WTC11 (cell line): ENCODE measurements around the gene UTP3. TPM values are rescaled to one million over a fixed set of nuclear protein-coding genes. Genes with fewer than 3 reads are reported as not detected.

Source experiments
- ATAC-seq: fragments of 200-7000 bp; cut with Tn5 transposase; 2 replicates; pipeline ENCODE4 v1.10.0; 2021; ENCODE audit warnings: mild to moderate bottlenecking, moderate library complexity
- CTCF ChIA-PET: fragments of 300-600 bp; sonication (Branson Sonifier 250); formaldehyde crosslinking; loops from one replicate; lab custom pipeline; 2021; ENCODE audit warnings: antibody characterized with exemption; lab: Charles Lee
- POLR2A ChIA-PET: fragments of 350-600 bp; sonication (Branson Sonifier 250); formaldehyde crosslinking; loops from one replicate; lab custom pipeline; 2021; ENCODE audit warnings: antibody characterized with exemption; lab: Charles Lee
- DNase-seq: peaks from one replicate; pipeline ENCODE4 v3.0.0; 2021; ENCODE audit warnings: low spot score
- H3K27ac Mint-ChIP-seq: 2 replicates; pipeline ENCODE4 v1.8.0; 2021; ENCODE audit warnings: mixed read lengths
- H3K27me3 Mint-ChIP-seq: 2 replicates; pipeline ENCODE4 v1.8.0; 2021; ENCODE audit warnings: low read depth, mild to moderate bottlenecking, moderate library complexity, mixed read lengths
- H3K36me3 Mint-ChIP-seq: 2 replicates; pipeline ENCODE4 v1.8.0; 2021; ENCODE audit warnings: mixed read lengths
- H3K4me1 Mint-ChIP-seq: 2 replicates; pipeline ENCODE4 v1.8.0; 2022; ENCODE audit warnings: mixed read lengths
- H3K4me3 Mint-ChIP-seq: 2 replicates; pipeline ENCODE4 v1.8.0; 2021; ENCODE audit warnings: mild to moderate bottlenecking, moderate library complexity, mixed read lengths
- H3K9me3 Mint-ChIP-seq: 2 replicates; pipeline ENCODE4 v1.8.0; 2021; ENCODE audit warnings: mixed read lengths
- CREM ChIP-seq: sonication (generic); formaldehyde crosslinking; IDR thresholded peaks from 2 replicates; pipeline ENCODE4 v1.8.1; 2022; ENCODE audit warnings: mild to moderate bottlenecking, missing genetic modification reagents, moderate library complexity
- GRHL2 ChIP-seq: fragments of 250-450 bp; sonication (Bioruptor Pico); IDR thresholded peaks from 2 replicates; pipeline ENCODE4 v1.8.0; 2022; ENCODE audit warnings: mild to moderate bottlenecking, moderate library complexity; ENCODE audit not compliant: insufficient replicate concordance, severe bottlenecking
- HMGA2 ChIP-seq: fragments of 250-450 bp; sonication (Bioruptor Pico); IDR thresholded peaks from 2 replicates; pipeline ENCODE4 v1.4.0; 2021; ENCODE audit warnings: mild to moderate bottlenecking, moderate library complexity
- KAT7 ChIP-seq: sonication (generic); formaldehyde crosslinking; IDR thresholded peaks from 2 replicates; pipeline ENCODE4 v1.8.1; 2023; ENCODE audit warnings: missing genetic modification reagents, mild to moderate bottlenecking, borderline replicate concordance
- MXD4 ChIP-seq: fragments of 250-450 bp; sonication (Bioruptor Pico); IDR thresholded peaks from 2 replicates; pipeline ENCODE4 v1.8.0; 2021; ENCODE audit warnings: mild to moderate bottlenecking, moderate library complexity, borderline replicate concordance
- MYBL2 ChIP-seq: sonication (generic); formaldehyde crosslinking; IDR thresholded peaks from 2 replicates; pipeline ENCODE4 v1.8.1; 2023; ENCODE audit warnings: mild to moderate bottlenecking, moderate library complexity, missing genetic modification reagents
- RORB ChIP-seq: fragments of 250-450 bp; sonication (Bioruptor Pico); IDR thresholded peaks from 2 replicates; pipeline ENCODE4 v1.9.0; 2021; ENCODE audit warnings: mild to moderate bottlenecking
- SOX15 ChIP-seq: fragments of 250-450 bp; sonication (Bioruptor Pico); IDR thresholded peaks from 2 replicates; pipeline ENCODE4 v1.9.0; 2021; ENCODE audit warnings: mild to moderate bottlenecking
- SP1 ChIP-seq: sonication (generic); formaldehyde crosslinking; conservative IDR thresholded peaks from 2 replicates; pipeline ENCODE4 v1.8.1; 2022; ENCODE audit warnings: missing genetic modification reagents
- TEAD4 ChIP-seq: sonication (generic); formaldehyde crosslinking; IDR thresholded peaks from 2 replicates; pipeline ENCODE4 v1.8.0; 2022; ENCODE audit warnings: mild to moderate bottlenecking, missing genetic modification reagents
- ZNF138 ChIP-seq: sonication (generic); formaldehyde crosslinking; conservative IDR thresholded peaks from 2 replicates; pipeline ENCODE4 v1.8.1; 2022; ENCODE audit warnings: mild to moderate bottlenecking, moderate library complexity, missing genetic modification reagents
- ZNF232 ChIP-seq: sonication (generic); formaldehyde crosslinking; IDR thresholded peaks from 2 replicates; pipeline ENCODE4 v1.8.0; 2022; ENCODE audit warnings: mild to moderate bottlenecking, missing genetic modification reagents
- total RNA-seq: library from RNA; stranded (reverse); gene quantifications from 3 replicates; pipeline ENCODE4 v1.2.3, GENCODE V29; 2021
- TF ChIP-seq, protein P1 (sequence below): sonication (generic); formaldehyde crosslinking; IDR thresholded peaks from 2 replicates; pipeline ENCODE4 v1.8.1; 2022; ENCODE audit warnings: mild to moderate bottlenecking, missing genetic modification reagents, moderate library complexity, borderline replicate concordance
- TF ChIP-seq, protein P2 (sequence below): sonication (generic); formaldehyde crosslinking; IDR thresholded peaks from 2 replicates; pipeline ENCODE4 v1.8.1; 2023; ENCODE audit warnings: mild to moderate bottlenecking, missing genetic modification reagents, moderate library complexity
- TF ChIP-seq, protein P3 (sequence below): sonication (generic); formaldehyde crosslinking; IDR thresholded peaks from 2 replicates; pipeline ENCODE4 v1.8.0; 2022; ENCODE audit warnings: mild to moderate bottlenecking, missing genetic modification reagents
- TF ChIP-seq, protein P4 (sequence below): sonication (generic); formaldehyde crosslinking; IDR thresholded peaks from 2 replicates; pipeline ENCODE4 v1.8.1; 2023; ENCODE audit warnings: mild to moderate bottlenecking, missing genetic modification reagents, moderate library complexity
- TF ChIP-seq, protein P5 (sequence below): fragments of 250-450 bp; sonication (Bioruptor Pico); IDR thresholded peaks from 2 replicates; pipeline ENCODE4 v1.9.0; 2021; ENCODE audit warnings: mild to moderate bottlenecking
- TF ChIP-seq, protein P6 (sequence below): sonication (generic); formaldehyde crosslinking; IDR thresholded peaks from 2 replicates; pipeline ENCODE4 v1.8.0; 2023; ENCODE audit warnings: mild to moderate bottlenecking, missing genetic modification reagents
- TF ChIP-seq, protein P7 (sequence below): sonication (generic); formaldehyde crosslinking; IDR thresholded peaks from 2 replicates; pipeline ENCODE4 v1.8.1; 2023; ENCODE audit warnings: mild to moderate bottlenecking, missing genetic modification reagents
- TF ChIP-seq, protein P8 (sequence below): sonication (generic); formaldehyde crosslinking; conservative IDR thresholded peaks from 2 replicates; pipeline ENCODE4 v1.8.1; 2022; ENCODE audit warnings: mild to moderate bottlenecking, missing genetic modification reagents
- TF ChIP-seq, protein P9 (sequence below): sonication (generic); formaldehyde crosslinking; IDR thresholded peaks from 2 replicates; pipeline ENCODE4 v1.8.0; 2022; ENCODE audit warnings: mild to moderate bottlenecking, missing genetic modification reagents

The UTP3 gene
- total RNA-seq, 1 experiment from 2014 or later: 45.5 TPM

DNA sequence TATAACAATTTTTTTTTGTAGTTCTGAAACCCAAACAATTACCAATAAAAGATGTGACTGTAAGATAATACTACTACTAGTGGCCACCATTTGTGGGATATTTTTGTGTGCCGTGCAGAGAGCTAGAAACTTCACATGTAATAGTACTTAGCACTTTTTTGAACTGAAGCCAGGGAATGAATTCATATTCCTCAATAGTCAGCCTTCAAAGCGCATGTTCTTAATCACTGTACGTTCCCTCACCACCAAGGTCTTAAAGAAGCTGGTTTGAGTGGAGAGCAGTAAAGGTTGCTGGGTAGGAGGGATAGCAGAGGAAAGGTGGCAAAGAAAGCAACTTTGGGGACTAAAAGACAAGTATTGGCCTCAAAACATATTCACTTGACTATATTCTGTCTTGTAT, 23.8 kb downstream of the UTP3 start:
- Mint-ChIP-seq H3K27ac (no peak overlapping the region; the same call in 1 of the 2 replicates), H3K27me3 (no peaks in the 10 kb centered on the region), H3K4me3 (no peak overlapping the region), H3K9me3 (no peaks in the 10 kb centered on the region), H3K36me3 (no peaks in the 10 kb centered on the region), H3K4me1 (peaks cover 42% of the 10 kb centered on the region)
- POLR2A ChIA-PET: no interaction called here
- TF ChIP-seq RORB (CRISPR knock-in tag): no peak
- no peak for TF ChIP-seq ZNF232 (CRISPR knock-in tag)
- TF ChIP-seq, protein P1, sequence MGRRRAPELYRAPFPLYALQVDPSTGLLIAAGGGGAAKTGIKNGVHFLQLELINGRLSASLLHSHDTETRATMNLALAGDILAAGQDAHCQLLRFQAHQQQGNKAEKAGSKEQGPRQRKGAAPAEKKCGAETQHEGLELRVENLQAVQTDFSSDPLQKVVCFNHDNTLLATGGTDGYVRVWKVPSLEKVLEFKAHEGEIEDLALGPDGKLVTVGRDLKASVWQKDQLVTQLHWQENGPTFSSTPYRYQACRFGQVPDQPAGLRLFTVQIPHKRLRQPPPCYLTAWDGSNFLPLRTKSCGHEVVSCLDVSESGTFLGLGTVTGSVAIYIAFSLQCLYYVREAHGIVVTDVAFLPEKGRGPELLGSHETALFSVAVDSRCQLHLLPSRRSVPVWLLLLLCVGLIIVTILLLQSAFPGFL: no peak
- TF ChIP-seq, protein P2, sequence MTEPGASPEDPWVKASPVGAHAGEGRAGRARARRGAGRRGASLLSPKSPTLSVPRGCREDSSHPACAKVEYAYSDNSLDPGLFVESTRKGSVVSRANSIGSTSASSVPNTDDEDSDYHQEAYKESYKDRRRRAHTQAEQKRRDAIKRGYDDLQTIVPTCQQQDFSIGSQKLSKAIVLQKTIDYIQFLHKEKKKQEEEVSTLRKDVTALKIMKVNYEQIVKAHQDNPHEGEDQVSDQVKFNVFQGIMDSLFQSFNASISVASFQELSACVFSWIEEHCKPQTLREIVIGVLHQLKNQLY (CRISPR knock-in tag): no peak
- TF ChIP-seq, protein P3, sequence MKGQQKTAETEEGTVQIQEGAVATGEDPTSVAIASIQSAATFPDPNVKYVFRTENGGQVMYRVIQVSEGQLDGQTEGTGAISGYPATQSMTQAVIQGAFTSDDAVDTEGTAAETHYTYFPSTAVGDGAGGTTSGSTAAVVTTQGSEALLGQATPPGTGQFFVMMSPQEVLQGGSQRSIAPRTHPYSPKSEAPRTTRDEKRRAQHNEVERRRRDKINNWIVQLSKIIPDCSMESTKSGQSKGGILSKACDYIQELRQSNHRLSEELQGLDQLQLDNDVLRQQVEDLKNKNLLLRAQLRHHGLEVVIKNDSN (CRISPR knock-in tag): no peak
- TF ChIP-seq SOX15 (CRISPR knock-in tag): no peak
- no peak for DNase-seq
- ATAC-seq: no peak
- CTCF ChIA-PET: no interaction called here

DNA sequence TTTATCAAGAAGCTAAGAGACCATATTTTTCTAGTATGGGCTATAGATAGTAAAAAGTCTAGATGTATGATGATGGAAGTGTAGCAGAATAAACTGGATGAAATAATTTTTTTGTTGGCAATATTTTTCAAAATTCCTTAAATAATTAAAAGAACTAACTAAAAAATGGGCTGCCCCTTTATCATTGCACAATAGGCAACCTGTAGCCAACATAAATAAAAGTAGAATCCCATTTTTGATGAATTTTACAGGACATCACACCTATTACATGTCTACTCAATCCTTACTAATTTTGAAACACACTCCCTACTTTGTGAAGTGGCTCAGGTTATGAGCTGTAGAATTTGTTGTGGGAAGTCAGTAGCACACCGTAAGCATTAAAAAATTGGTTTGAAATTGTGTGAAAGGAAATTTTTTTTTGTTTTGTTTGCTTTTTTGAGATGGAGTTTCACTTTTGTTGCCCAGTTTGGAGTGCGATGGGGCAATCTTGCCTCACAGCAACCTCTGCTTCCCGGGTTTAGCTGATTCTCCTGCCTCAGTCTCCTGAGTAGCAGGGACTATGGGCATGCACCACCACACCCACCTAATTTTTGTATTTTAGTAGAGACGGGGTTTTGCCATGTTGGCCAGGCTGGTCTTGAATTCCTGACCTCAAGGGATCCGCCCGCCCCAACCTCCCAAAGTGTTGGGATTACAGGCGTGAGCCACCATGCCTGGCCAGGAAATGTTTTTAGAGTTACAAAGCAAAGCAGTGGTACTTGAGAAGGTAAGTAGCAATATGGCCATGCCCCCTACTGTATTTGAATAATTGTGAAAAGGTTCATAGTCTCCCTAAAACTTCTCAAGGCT, 24.5 kb downstream of the UTP3 start:
- Mint-ChIP-seq H3K27me3 (no peaks in the 10 kb centered on the region), H3K36me3 (no peaks in the 10 kb centered on the region), H3K9me3 (no peaks in the 10 kb centered on the region)
- TF ChIP-seq, protein P4, sequence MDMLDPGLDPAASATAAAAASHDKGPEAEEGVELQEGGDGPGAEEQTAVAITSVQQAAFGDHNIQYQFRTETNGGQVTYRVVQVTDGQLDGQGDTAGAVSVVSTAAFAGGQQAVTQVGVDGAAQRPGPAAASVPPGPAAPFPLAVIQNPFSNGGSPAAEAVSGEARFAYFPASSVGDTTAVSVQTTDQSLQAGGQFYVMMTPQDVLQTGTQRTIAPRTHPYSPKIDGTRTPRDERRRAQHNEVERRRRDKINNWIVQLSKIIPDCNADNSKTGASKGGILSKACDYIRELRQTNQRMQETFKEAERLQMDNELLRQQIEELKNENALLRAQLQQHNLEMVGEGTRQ: no peak
- TF ChIP-seq CREM (CRISPR knock-in tag) (no peak), MYBL2 (CRISPR knock-in tag) (no peak), TEAD4 (CRISPR knock-in tag) (no peak), ZNF138 (CRISPR knock-in tag) (no peak), MXD4 (no peak), SP1 (CRISPR knock-in tag) (no peak), SOX15 (CRISPR knock-in tag) (no peak), KAT7 (CRISPR knock-in tag) (no peak), HMGA2 (CRISPR knock-in tag) (no peak), GRHL2 (CRISPR knock-in tag) (no peak)
- TF ChIP-seq, protein P5, sequence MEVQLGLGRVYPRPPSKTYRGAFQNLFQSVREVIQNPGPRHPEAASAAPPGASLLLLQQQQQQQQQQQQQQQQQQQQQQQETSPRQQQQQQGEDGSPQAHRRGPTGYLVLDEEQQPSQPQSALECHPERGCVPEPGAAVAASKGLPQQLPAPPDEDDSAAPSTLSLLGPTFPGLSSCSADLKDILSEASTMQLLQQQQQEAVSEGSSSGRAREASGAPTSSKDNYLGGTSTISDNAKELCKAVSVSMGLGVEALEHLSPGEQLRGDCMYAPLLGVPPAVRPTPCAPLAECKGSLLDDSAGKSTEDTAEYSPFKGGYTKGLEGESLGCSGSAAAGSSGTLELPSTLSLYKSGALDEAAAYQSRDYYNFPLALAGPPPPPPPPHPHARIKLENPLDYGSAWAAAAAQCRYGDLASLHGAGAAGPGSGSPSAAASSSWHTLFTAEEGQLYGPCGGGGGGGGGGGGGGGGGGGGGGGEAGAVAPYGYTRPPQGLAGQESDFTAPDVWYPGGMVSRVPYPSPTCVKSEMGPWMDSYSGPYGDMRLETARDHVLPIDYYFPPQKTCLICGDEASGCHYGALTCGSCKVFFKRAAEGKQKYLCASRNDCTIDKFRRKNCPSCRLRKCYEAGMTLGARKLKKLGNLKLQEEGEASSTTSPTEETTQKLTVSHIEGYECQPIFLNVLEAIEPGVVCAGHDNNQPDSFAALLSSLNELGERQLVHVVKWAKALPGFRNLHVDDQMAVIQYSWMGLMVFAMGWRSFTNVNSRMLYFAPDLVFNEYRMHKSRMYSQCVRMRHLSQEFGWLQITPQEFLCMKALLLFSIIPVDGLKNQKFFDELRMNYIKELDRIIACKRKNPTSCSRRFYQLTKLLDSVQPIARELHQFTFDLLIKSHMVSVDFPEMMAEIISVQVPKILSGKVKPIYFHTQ (CRISPR knock-in tag): no peak
- TF ChIP-seq, protein P6, sequence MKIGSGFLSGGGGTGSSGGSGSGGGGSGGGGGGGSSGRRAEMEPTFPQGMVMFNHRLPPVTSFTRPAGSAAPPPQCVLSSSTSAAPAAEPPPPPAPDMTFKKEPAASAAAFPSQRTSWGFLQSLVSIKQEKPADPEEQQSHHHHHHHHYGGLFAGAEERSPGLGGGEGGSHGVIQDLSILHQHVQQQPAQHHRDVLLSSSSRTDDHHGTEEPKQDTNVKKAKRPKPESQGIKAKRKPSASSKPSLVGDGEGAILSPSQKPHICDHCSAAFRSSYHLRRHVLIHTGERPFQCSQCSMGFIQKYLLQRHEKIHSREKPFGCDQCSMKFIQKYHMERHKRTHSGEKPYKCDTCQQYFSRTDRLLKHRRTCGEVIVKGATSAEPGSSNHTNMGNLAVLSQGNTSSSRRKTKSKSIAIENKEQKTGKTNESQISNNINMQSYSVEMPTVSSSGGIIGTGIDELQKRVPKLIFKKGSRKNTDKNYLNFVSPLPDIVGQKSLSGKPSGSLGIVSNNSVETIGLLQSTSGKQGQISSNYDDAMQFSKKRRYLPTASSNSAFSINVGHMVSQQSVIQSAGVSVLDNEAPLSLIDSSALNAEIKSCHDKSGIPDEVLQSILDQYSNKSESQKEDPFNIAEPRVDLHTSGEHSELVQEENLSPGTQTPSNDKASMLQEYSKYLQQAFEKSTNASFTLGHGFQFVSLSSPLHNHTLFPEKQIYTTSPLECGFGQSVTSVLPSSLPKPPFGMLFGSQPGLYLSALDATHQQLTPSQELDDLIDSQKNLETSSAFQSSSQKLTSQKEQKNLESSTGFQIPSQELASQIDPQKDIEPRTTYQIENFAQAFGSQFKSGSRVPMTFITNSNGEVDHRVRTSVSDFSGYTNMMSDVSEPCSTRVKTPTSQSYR (CRISPR knock-in tag): no peak
- TF ChIP-seq, protein P7, sequence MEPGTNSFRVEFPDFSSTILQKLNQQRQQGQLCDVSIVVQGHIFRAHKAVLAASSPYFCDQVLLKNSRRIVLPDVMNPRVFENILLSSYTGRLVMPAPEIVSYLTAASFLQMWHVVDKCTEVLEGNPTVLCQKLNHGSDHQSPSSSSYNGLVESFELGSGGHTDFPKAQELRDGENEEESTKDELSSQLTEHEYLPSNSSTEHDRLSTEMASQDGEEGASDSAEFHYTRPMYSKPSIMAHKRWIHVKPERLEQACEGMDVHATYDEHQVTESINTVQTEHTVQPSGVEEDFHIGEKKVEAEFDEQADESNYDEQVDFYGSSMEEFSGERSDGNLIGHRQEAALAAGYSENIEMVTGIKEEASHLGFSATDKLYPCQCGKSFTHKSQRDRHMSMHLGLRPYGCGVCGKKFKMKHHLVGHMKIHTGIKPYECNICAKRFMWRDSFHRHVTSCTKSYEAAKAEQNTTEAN (CRISPR knock-in tag): no peak
- TF ChIP-seq, protein P8, sequence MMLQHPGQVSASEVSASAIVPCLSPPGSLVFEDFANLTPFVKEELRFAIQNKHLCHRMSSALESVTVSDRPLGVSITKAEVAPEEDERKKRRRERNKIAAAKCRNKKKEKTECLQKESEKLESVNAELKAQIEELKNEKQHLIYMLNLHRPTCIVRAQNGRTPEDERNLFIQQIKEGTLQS (CRISPR knock-in tag): no peak
- TF ChIP-seq, protein P9, sequence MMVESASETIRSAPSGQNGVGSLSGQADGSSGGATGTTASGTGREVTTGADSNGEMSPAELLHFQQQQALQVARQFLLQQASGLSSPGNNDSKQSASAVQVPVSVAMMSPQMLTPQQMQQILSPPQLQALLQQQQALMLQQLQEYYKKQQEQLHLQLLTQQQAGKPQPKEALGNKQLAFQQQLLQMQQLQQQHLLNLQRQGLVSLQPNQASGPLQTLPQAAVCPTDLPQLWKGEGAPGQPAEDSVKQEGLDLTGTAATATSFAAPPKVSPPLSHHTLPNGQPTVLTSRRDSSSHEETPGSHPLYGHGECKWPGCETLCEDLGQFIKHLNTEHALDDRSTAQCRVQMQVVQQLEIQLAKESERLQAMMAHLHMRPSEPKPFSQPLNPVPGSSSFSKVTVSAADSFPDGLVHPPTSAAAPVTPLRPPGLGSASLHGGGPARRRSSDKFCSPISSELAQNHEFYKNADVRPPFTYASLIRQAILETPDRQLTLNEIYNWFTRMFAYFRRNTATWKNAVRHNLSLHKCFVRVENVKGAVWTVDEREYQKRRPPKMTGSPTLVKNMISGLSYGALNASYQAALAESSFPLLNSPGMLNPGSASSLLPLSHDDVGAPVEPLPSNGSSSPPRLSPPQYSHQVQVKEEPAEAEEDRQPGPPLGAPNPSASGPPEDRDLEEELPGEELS (CRISPR knock-in tag): no peak
- TF ChIP-seq, all 79 proteins: peak for 0
- POLR2A ChIA-PET: no interaction called here
- Mint-ChIP-seq H3K4me3 (no peak overlapping the region), H3K27ac (peak overlapping the region; percentile 39), H3K4me1 (peaks cover 42% of the 10 kb centered on the region)
- DNase-seq (no peak), ATAC-seq (no peak; the same call in 1 of the 2 replicates)
- CTCF ChIA-PET: interaction anchor here (0.6 to 2.5 kb wide), 2 partner anchors 17 to 23 kb away, joined by 3 to 9 read pairs; no protein-coding TSS in a partner anchor
